Osteoblast (primary cell): ENCODE results near the gene THSD1. TPM values are rescaled to one million over a fixed set of nuclear protein-coding genes. Genes with fewer than 3 reads are reported as not detected.

ENCODE experiments used
- DNase-seq: peaks from one replicate; pipeline ENCODE4 v3.0.0; 2011; ENCODE audit warnings: low spot score, mixed read lengths; ENCODE audit not compliant: insufficient read length; ENCODE audit errors: missing footprints
- H2AFZ ChIP-seq: 2 replicates; pipeline ENCODE4 v1.6.0; 2011; ENCODE audit warnings: mild to moderate bottlenecking, low read length
- H3K27ac ChIP-seq: 2 replicates; pipeline ENCODE4 v1.5.1; 2011; ENCODE audit warnings: mild to moderate bottlenecking, low read depth, low read length, moderate library complexity
- H3K27me3 ChIP-seq: 2 replicates; pipeline ENCODE4 v1.6.0; 2012; ENCODE audit warnings: mild to moderate bottlenecking, control low read depth, inconsistent platforms, low read length, moderate library complexity; ENCODE audit not compliant: insufficient read depth
- H3K36me3 ChIP-seq: 2 replicates; pipeline ENCODE4 v1.5.1; 2011; ENCODE audit warnings: mild to moderate bottlenecking, low read length, control low read depth, moderate library complexity; ENCODE audit not compliant: insufficient read depth
- H3K4me1 ChIP-seq: 2 replicates; pipeline ENCODE4 v1.5.1; 2011; ENCODE audit warnings: mild to moderate bottlenecking, low read length, control low read depth, moderate library complexity; ENCODE audit not compliant: insufficient read depth
- H3K4me2 ChIP-seq: 2 replicates; pipeline ENCODE4 v1.6.0; 2011; ENCODE audit warnings: mild to moderate bottlenecking, low read length; ENCODE audit not compliant: insufficient read depth
- H3K4me3 ChIP-seq: fragments of 200-600 bp; sonication (generic); 3 replicates; pipeline ENCODE4 v1.5.1; 2012; ENCODE audit warnings: mild to moderate bottlenecking, low read length, inconsistent platforms; ENCODE audit not compliant: insufficient read depth
- H3K79me2 ChIP-seq: 2 replicates; pipeline ENCODE4 v1.6.0; 2012; ENCODE audit warnings: mild to moderate bottlenecking, low read length, control low read depth, inconsistent platforms; ENCODE audit not compliant: insufficient read depth
- H3K9me3 ChIP-seq: 2 replicates; pipeline ENCODE4 v1.5.1; 2011; ENCODE audit warnings: low read depth, low read length, control low read depth
- H4K20me1 ChIP-seq: 2 replicates; pipeline ENCODE4 v1.6.0; 2012; ENCODE audit warnings: mild to moderate bottlenecking, low read length, control low read depth; ENCODE audit not compliant: insufficient read depth
- CTCF ChIP-seq: IDR thresholded peaks from 2 replicates; pipeline ENCODE4 v1.5.1; 2011; ENCODE audit warnings: mild to moderate bottlenecking, low read depth, low read length, moderate library complexity; ENCODE audit errors: extremely low read depth
- total RNA-seq: library from RNA; depleted of rRNA; stranded (reverse); fragments of >200 nt; gene quantifications from 2 replicates; pipeline ENCODE4 v1.2.3, GENCODE V29; 2012

THSD1 gene
- 14.1 and 18.3 TPM in 2 replicates for total RNA-seq

GRCh38 chr13:52405767-52406494, at the start of gene THSD1:
THSD1 (minus strand) TSS chr13:52406172; CDS start chr13:52402600, 3,572 bp downstream.
- peak within 1 kb of the TSS; percentile 95 for H3K4me3 ChIP-seq
- H4K20me1 ChIP-seq = no peaks in the 10 kb centered on the region
- no peaks in the 10 kb centered on the region for H3K27me3 ChIP-seq
- peaks cover 26% of the 10 kb centered on the region for H3K79me2 ChIP-seq
- peaks cover 2% of the 10 kb centered on the region for H3K36me3 ChIP-seq
- H3K4me1 ChIP-seq = peaks cover 14% of the 10 kb centered on the region
- TF ChIP-seq CTCF = no peak
- H2AFZ ChIP-seq = peak within 1 kb of the TSS; percentile 80
- H3K27ac ChIP-seq = peak within 1 kb of the TSS; percentile 51
- peak within 1 kb of the TSS; percentile 97 for H3K4me2 ChIP-seq
- peak; percentile 94 for DNase-seq
- H3K9me3 ChIP-seq = no peaks in the 10 kb centered on the region

- Histone ChIP-seq H4K20me1 (no peaks in the 10 kb centered on the region), H3K79me2 (peaks cover 50% of the 10 kb centered on the region), H3K4me1 (peaks cover 38% of the 10 kb centered on the region), H3K27me3 (no peaks in the 10 kb centered on the region), H3K27ac (peak overlapping the region; percentile 88), H3K4me2 (peak overlapping the region; percentile 86), H3K9me3 (no peaks in the 10 kb centered on the region), H3K36me3 (peaks cover under 1% of the 10 kb centered on the region), H3K4me3 (peak overlapping the region; percentile 87), H2AFZ (peak overlapping the region; percentile 95)
- TF ChIP-seq CTCF = no peak
- DNase-seq = peak; percentile 88
Observed at GRCh38 chr13:52455677-52456041, 49.7 kb upstream of the THSD1 start.

GRCh38 chr13:52454820-52455676, 49.1 kb upstream of the THSD1 start, which contains the start of gene CKAP2:
CKAP2 (plus strand) TSS chr13:52455478; CDS start chr13:52455557, 79 bp downstream.
- peaks cover 45% of the 10 kb centered on the region for H3K79me2 ChIP-seq

More at GRCh38 chr13:52454820-52455676, 49.1 kb upstream of the THSD1 start, which contains the start of gene CKAP2:
- Histone ChIP-seq H4K20me1 (no peaks in the 10 kb centered on the region), H3K27me3 (no peaks in the 10 kb centered on the region), H3K4me1 (peaks cover 37% of the 10 kb centered on the region), H3K9me3 (no peaks in the 10 kb centered on the region), H3K27ac (peak within 1 kb of the TSS; percentile 88), H2AFZ (peak within 1 kb of the TSS; percentile 95), H3K4me2 (peak within 1 kb of the TSS; percentile 96), H3K36me3 (no peaks in the 10 kb centered on the region), H3K4me3 (peak within 1 kb of the TSS; percentile 87)
- DNase-seq = peak; percentile 99
- TF ChIP-seq CTCF = no peak
